Activated naive CD4-positive, alpha-beta T cell treated with anti-CD3 and anti-CD28 coated beads for 36 hours (primary cell): Measurements from ENCODE around the gene MB. TPM values are rescaled to one million over a fixed set of nuclear protein-coding genes. Genes with fewer than 3 reads are reported as not detected.

Experiments used
- CTCF ChIA-PET: fragments of 350-600 bp; sonication (Branson Sonifier 250); formaldehyde crosslinking; loops from one replicate; lab custom pipeline; 2021; ENCODE audit warnings: antibody characterized with exemption; lab: Charles Lee
- DNase-seq: peaks from one replicate; pipeline ENCODE4 v3.0.0-alpha.2; 2020
- H3K27ac Mint-ChIP-seq: one replicate; pipeline ENCODE4 v1.8.0; 2021; ENCODE audit warnings: mild to moderate bottlenecking, mixed read lengths
- H3K27me3 Mint-ChIP-seq: one replicate; pipeline ENCODE4 v1.8.0; 2021; ENCODE audit warnings: low read depth, mixed read lengths
- H3K36me3 Mint-ChIP-seq: one replicate; pipeline ENCODE4 v1.8.0; 2021; ENCODE audit warnings: low read depth, mixed read lengths
- H3K4me1 Mint-ChIP-seq: one replicate; pipeline ENCODE4 v1.8.0; 2021; ENCODE audit warnings: low read depth, mixed read lengths
- H3K4me3 Mint-ChIP-seq: one replicate; pipeline ENCODE4 v1.8.0; 2021; ENCODE audit warnings: mild to moderate bottlenecking, moderate library complexity, mixed read lengths
- H3K9me3 Mint-ChIP-seq: one replicate; pipeline ENCODE4 v1.8.0; 2021; ENCODE audit warnings: mixed read lengths
- intact Hi-C: fragments of 100-400 bp; cut with micrococcal nuclease; formaldehyde crosslinking; loops from one replicate; pipeline ENCODE4 v1.15.1; 2023
- total RNA-seq, 2 experiments: library from RNA; stranded (reverse); gene quantifications; one replicate each; pipeline ENCODE4 v1.2.3, GENCODE V29; 2021

The MB gene
- total RNA-seq, 2 experiments from 2014 or later, result not detected

DNA sequence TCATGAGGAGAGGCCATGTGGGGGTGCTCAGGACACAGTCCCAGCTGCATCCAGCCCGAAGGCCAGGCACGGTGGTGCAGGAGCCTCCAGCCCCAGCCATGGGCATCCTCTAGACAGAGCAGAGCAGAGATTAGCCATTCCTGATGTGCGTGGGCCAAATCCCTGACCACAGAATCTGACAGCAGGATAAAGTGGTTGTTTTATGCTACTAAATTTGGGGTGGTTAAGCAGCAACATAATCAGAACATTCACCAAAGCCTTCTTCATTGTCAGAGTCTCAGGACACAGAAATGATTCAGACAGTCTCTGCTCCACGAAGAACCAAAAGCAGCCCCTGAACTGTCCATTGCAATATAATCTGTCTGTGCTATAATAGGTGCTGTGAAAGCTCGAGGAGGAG, 56.8 kb downstream of the MB start:
- no peaks in the 10 kb centered on the region for H3K9me3 Mint-ChIP-seq
- H3K4me3 Mint-ChIP-seq, result no peak overlapping the region
- intact Hi-C loops, result no loop called here
- no peak for DNase-seq
- H3K36me3 Mint-ChIP-seq, result no peaks in the 10 kb centered on the region
- no peaks in the 10 kb centered on the region for H3K27me3 Mint-ChIP-seq
- CTCF ChIA-PET, result interaction anchor here (1.2 kb wide), 1 partner anchor 23 kb away, joined by 4 read pairs; no protein-coding TSS in a partner anchor
- no peak overlapping the region for H3K27ac Mint-ChIP-seq
- H3K4me1 Mint-ChIP-seq, result no peaks in the 10 kb centered on the region

GRCh38 chr22:35559354-35560005, 57.6 kb downstream of the MB start:
- intact Hi-C loops, result no loop called here
- H3K4me1 Mint-ChIP-seq, result no peaks in the 10 kb centered on the region
- H3K27me3 Mint-ChIP-seq, result no peaks in the 10 kb centered on the region
- CTCF ChIA-PET, result no interaction called here
- H3K36me3 Mint-ChIP-seq, result no peaks in the 10 kb centered on the region
- no peak overlapping the region for H3K27ac Mint-ChIP-seq
- no peaks in the 10 kb centered on the region for H3K9me3 Mint-ChIP-seq
- no peak overlapping the region for H3K4me3 Mint-ChIP-seq
- no peak for DNase-seq

- Mint-ChIP-seq H3K4me3 (no peak overlapping the region), H3K27me3 (no peaks in the 10 kb centered on the region), H3K27ac (no peak overlapping the region), H3K4me1 (peaks cover 2% of the 10 kb centered on the region), H3K36me3 (no peaks in the 10 kb centered on the region), H3K9me3 (no peaks in the 10 kb centered on the region)
- CTCF ChIA-PET, result no interaction called here
- DNase-seq, result no peak
- intact Hi-C loops, result no loop called here
These were observed 58.4 kb downstream of the MB start for GRCh38 chr22:35558719-35559118.

DNA sequence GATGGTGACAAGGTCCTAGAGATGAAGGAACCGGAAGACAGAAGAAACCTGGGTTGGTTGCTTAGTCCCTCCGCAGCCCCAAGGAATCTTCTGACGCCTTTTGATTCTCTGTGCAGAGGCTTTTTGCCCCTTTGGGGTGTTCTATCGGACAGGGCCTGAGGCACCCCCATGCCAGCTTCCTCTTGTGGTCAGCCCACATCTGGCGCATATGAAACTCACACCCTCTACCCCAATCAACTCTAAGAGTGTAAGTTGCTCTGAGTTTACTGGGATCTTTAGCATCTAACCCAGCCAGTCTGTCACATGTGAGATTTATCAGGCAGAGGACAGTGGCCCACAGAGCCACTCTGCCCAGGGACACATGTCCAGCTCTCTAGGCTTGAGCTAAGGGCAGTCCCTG, 59.1 kb downstream of the MB start:
- intact Hi-C loops, result no loop called here
- Mint-ChIP-seq H3K4me3 (no peak overlapping the region), H3K36me3 (no peaks in the 10 kb centered on the region), H3K27ac (no peak overlapping the region), H3K27me3 (no peaks in the 10 kb centered on the region), H3K4me1 (peaks cover 8% of the 10 kb centered on the region), H3K9me3 (no peaks in the 10 kb centered on the region)
- CTCF ChIA-PET, result no interaction called here
- no peak for DNase-seq

Other genes starting within 250 kb of the MB start
- under 1 TPM; 0.15 to 0.21 TPM for gene HMOX1, start 236.2 kb downstream of the MB start, total RNA-seq
- gene MCM5, start 217.2 kb downstream of the MB start, total RNA-seq, result 100 to 1,000 TPM; 293 to 301 TPM
- not detected for gene RASD2, start 76.5 kb downstream of the MB start, total RNA-seq
- 10 to 100 TPM; 33.6 to 33.8 TPM for gene APOL6, start 31.1 kb upstream of the MB start, total RNA-seq
- not detected for gene APOL5, start 100.5 kb upstream of the MB start, total RNA-seq